HL-60 (cell line): Measurements from ENCODE around the gene POC1A.

Experiments used
- DNase-seq, 2 experiments: peaks; one replicate each; pipeline ENCODE4 v3.0.0-alpha.2; 2010 to 2020; ENCODE audit warnings: low read depth in 1 of 2, low spot score in 1 of 2
- H3K27ac ChIP-seq: fragments of 250-450 bp; sonication (Bioruptor Pico); replicated peaks from 2 replicates; pipeline ENCODE4 v1.5.1; 2020; ENCODE audit warnings: mild to moderate bottlenecking, moderate library complexity
- H3K27me3 ChIP-seq: fragments of 250-450 bp; sonication (Bioruptor Pico); 2 replicates; pipeline ENCODE4 v1.5.1; 2021; ENCODE audit warnings: mild to moderate bottlenecking, moderate library complexity; ENCODE audit not compliant: insufficient read depth, poor library complexity, severe bottlenecking
- H3K4me3 ChIP-seq: replicated peaks from 2 replicates; pipeline ENCODE4 v1.5.1; 2011; ENCODE audit warnings: mild to moderate bottlenecking, control low read depth, low read length; ENCODE audit not compliant: insufficient read depth
- CTCF ChIP-seq: IDR thresholded peaks from one replicate; pipeline ENCODE4 v1.5.1; 2011; ENCODE audit warnings: low read length, control low read depth, inconsistent platforms; ENCODE audit not compliant: insufficient read depth
- GABPA ChIP-seq: IDR thresholded peaks from 2 replicates; pipeline ENCODE4 v1.6.1; 2012; ENCODE audit warnings: low read depth
- POLR2AphosphoS5 ChIP-seq: IDR thresholded peaks from 2 replicates; pipeline ENCODE4 v1.6.1; 2012; ENCODE audit warnings: low read depth
- REST ChIP-seq: IDR thresholded peaks from 2 replicates; pipeline ENCODE4 v1.6.1; 2012; ENCODE audit warnings: low read depth; ENCODE audit not compliant: insufficient replicate concordance
- SPI1 ChIP-seq: IDR thresholded peaks from 2 replicates; pipeline ENCODE4 v1.6.1; 2012; ENCODE audit warnings: low read depth, mild to moderate bottlenecking, borderline replicate concordance

The POC1A gene

GRCh38 chr3:52194485-52195290 lies 40.5 kb upstream of the POC1A start:
- DNase-seq, result no peak
- Histone ChIP-seq H3K27me3 (no peaks in the 10 kb centered on the region), H3K27ac (no peak overlapping the region), H3K4me3 (no peak overlapping the region)
- TF ChIP-seq GABPA, result no peak
- no peak for TF ChIP-seq SPI1
- no peak for TF ChIP-seq POLR2AphosphoS5
- no peak for TF ChIP-seq CTCF
- TF ChIP-seq REST, result no peak

GRCh38 chr3:52193065-52193464 lies 38.8 kb upstream of the POC1A start:
- TF ChIP-seq SPI1 (no peak), POLR2AphosphoS5 (no peak), CTCF (no peak), GABPA (no peak), REST (no peak)
- Histone ChIP-seq H3K27ac (no peak overlapping the region), H3K4me3 (no peak overlapping the region), H3K27me3 (no peaks in the 10 kb centered on the region)
- DNase-seq, result no peak

GRCh38 chr3:52191663-52192062 lies 37.4 kb upstream of the POC1A start:
- no peak for TF ChIP-seq SPI1
- no peak for DNase-seq
- Histone ChIP-seq H3K27ac (no peak overlapping the region), H3K4me3 (no peak overlapping the region), H3K27me3 (no peaks in the 10 kb centered on the region)

- Histone ChIP-seq H3K27me3 (no peaks in the 10 kb centered on the region), H3K4me3 (no peak overlapping the region), H3K27ac (peak overlapping the region; percentile 95)
- DNase-seq, result no peak
- TF ChIP-seq CTCF, result no peak
Measured at GRCh38 chr3:52190294-52191074, 36.3 kb upstream of the POC1A start.
